ENCODE measurements around the gene PCP2.

DNA sequence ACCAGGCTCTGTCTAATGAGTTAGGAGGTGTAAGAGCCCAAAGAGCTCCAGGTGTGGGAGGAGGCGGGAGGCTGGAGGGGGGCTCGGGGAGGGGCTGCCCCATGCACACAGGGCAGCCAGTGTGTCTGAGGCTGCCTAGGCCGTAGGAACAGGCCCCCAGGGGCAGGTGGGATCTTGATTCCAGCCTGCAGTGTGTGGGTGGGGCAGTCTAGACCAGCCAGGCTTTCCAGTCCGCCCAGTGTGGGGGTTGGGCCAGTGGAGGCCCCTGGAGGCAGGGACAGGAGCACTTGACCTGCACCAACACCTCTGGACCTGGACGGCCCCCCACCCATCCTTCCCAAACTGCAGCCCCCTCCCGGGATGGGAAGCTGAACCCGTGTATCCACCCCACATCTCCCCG, 43.3 kb downstream of the PCP2 start:
- TF ChIP-seq, protein P1, sequence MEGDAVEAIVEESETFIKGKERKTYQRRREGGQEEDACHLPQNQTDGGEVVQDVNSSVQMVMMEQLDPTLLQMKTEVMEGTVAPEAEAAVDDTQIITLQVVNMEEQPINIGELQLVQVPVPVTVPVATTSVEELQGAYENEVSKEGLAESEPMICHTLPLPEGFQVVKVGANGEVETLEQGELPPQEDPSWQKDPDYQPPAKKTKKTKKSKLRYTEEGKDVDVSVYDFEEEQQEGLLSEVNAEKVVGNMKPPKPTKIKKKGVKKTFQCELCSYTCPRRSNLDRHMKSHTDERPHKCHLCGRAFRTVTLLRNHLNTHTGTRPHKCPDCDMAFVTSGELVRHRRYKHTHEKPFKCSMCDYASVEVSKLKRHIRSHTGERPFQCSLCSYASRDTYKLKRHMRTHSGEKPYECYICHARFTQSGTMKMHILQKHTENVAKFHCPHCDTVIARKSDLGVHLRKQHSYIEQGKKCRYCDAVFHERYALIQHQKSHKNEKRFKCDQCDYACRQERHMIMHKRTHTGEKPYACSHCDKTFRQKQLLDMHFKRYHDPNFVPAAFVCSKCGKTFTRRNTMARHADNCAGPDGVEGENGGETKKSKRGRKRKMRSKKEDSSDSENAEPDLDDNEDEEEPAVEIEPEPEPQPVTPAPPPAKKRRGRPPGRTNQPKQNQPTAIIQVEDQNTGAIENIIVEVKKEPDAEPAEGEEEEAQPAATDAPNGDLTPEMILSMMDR (IDR thresholded peaks at IDR 0.05; ENCODE audit: low read depth, low read length) = no peak
- TF ChIP-seq POLR2A (IDR thresholded peaks at IDR 0.05; ENCODE audit: extremely low read depth, insufficient read length) (no peak), MYC (IDR thresholded peaks at IDR 0.05; ENCODE audit: low read depth, low read length) (no peak)

All from NB4 (cell line).